PFSK-1 (cell line): ENCODE results near the gene MDGA2.

Experiments used
- POLR2AphosphoS5 ChIP-seq: IDR thresholded peaks from 2 replicates; pipeline ENCODE4 v1.6.1; 2012; ENCODE audit warnings: low read depth, mild to moderate bottlenecking, control low read depth, low read length, moderate library complexity
- TAF1 ChIP-seq: IDR thresholded peaks from 2 replicates; pipeline ENCODE4 v1.6.1; 2012; ENCODE audit warnings: low read length, control low read depth, borderline replicate concordance; ENCODE audit not compliant: insufficient read depth

- TF ChIP-seq POLR2AphosphoS5 (no peak), TAF1 (no peak)
Measured at GRCh38 chr14:47438650-47439140, 236.7 kb downstream of the MDGA2 start.
